ENCODE results near the gene DNAAF1.

The DNAAF1 gene

GRCh38 chr16:84124257-84125073 lies 20.6 kb upstream of the DNAAF1 start:
- DNase-seq, result no peak

DNA sequence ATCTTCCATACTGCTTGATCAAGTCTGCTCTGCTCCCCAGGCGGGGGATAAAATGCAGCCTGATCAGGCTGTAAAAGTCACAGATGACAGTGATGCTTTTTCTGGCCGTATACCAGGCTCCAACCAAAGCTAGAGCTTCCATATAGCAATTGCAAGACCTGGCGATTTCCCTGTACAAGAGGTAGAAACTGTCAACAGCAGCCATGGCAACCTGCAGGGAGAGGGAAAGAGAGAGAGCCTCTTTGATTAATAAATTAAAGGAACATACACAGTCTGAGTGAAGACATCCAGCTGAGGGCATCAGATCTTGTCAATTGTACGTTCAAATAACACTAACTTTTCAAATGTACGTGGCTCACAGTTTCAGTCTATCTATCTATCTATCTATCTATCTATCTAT lies 14.0 kb upstream of the DNAAF1 start:
- DNase-seq, result no peak

DNA sequence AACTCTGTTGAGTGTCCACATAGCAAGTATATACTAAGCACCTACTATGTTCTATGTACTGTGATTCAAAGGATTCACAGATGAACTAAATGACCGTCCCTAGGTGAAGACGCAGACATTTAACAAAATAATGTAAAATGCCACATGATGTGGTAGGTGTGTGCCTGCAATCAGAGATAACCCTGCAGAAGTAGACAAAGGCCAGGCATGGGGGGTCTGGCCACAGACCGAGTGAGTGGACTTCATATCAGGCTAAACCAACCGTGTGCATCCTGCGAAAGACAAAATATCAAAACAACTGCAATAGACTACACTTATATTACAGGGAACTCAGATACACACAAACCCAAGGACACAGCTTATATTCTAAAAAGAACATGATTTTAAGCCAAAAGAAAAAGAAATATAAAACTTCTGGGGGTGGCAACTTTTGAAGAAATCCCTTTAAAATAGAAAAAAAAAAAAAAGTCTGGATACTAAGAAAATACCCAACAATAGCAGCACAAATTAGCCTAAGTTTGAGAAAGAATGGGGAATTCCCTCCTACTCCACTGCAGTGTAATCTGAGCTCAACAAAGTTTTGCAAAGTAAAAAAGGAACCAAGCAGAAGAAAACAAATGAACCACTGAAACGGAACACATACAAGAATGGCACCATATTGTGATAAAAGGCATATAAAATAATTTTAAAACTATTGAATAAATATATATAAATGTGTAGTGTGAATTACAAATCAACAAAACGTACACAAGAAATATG lies 12.4 kb upstream of the DNAAF1 start:
- no peak for DNase-seq

- DNase-seq, result no peak
Measured at GRCh38 chr16:84136331-84137125, 8.6 kb upstream of the DNAAF1 start.

- no peak for DNase-seq
Measured at GRCh38 chr16:84137287-84137686, 7.8 kb upstream of the DNAAF1 start.

- no peak for DNase-seq
Measured at GRCh38 chr16:84137769-84138357, 7.2 kb upstream of the DNAAF1 start.

DNA sequence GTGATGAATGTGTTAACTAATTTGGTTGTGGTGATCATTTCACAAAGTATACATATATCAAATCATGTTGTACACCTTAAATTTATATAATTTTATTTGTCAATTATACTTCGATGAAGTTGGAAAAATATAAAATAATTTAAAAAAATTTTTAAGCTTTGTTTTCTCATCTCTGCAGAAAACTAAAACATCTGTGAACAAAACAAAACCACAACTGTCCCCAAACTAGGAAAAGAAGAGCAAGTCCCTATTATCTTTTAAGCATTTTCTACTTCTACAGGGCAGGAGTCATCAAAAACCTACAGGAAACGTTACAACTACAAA lies 6.6 kb upstream of the DNAAF1 start:
- DNase-seq, result no peak

DNA sequence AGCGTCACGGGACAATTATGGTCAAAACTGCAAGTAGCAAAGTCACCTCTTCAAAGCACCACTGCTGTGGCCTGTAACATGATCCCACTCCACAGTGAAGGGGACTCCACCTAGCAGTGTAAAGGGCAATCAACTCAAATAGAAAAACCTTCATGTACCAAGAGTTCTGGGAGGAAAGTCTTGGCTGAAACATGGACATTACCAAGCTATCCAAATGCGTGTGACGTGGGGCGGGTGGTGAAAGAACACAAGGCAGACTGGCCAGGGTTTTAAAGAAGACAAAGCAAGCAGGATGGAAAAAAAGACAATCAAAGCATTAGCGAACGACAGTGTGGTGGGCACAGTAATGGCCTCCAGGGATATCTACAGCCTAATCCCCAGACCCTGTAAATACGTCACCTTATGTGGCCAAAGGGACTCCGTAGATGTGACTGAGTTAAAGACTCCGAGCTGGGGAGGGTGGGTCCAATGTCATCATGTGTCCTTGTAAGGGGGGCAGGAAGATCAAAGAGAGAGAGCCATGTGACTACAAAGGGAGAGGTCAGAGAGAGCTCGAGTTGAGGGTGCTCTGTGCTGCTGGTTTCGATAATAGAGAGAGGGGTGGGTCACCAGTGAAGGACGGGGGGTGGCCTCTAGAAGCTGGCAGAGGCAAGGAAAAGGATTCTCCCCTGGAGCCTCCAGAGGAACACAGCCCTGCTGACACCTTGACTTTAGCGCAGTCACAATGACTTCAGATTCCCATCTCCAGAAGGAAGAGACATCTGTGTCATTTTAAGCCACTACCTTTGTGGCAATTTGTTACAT lies 6.1 kb upstream of the DNAAF1 start:
- peak; percentile 67 for DNase-seq

DNA sequence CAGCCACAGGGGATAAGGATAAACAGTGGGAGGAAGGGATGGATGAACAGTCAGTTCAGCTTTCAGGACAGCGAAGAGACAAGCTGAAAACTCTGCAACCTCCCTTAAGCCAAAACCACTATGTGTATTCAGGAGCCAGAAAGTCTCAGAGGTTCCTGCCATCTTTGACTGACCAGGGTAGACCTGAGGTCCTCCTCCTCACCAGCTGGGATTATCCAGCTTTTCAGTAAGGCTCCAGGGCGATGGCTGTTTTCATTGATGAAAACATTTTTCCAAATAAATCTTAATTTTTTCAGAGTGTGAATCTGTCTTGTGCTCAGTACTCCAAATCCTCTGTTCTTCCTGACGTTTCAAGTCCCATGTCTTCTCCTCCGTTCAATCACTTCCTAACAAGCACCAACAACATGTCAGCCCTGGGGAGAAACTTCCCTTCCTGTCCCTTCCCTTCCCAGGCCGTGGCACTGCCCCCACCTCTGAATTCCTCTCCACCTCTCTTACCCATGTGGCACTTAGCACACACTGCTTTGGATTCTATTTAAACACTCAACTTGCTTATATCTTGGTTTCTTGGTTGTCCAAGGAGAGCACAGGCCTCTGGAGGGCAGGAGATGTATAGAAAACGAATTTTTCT lies 5.4 kb upstream of the DNAAF1 start:
- DNase-seq, result no peak

DNA sequence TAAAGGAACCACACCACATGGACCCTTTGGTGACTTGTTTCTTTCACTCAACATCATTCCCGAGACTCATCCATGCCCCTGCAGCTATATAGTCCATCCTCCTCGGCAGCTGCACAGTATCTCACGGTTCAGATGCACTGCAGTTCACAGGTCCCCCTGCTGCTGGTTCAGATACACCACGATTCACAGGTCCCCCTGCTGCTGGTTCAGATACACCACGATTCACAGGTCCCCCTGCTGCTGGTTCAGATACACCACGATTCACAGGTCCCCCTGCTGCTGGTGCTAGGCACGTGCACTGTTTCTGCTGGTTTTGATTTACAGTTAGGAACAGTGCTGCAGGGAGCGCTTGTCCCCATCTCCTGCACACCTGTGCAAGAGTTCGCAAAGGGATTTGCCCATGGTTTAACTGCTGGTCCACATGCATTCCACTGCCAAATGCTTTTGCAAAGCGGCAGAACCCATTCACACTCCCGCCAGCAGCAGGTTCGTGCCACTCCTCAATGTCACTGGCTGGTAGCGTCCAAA lies 3.9 kb upstream of the DNAAF1 start:
- no peak for DNase-seq

DNA sequence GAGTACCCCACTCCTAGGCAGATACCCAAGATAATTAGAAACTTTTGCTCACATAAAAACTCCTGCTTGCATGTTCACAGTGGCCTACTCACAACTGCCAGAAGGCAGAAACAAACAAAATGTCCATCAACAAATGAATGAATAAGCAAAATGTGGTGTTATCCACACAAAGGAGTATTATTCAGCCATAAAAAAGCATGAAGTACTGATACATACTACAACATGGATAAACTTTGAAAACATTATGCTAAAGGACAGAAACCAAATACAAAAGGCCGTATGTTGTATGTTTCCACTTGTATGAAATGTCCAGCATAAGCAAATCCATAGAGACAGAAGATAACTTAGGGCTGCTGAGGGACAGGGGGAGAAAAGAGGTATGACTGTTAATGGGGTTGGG lies 2.0 kb upstream of the DNAAF1 start:
- no peak for DNase-seq

GRCh38 chr16:84143784-84144199 lies 1.3 kb upstream of the DNAAF1 start:
- no peak for DNase-seq

DNA sequence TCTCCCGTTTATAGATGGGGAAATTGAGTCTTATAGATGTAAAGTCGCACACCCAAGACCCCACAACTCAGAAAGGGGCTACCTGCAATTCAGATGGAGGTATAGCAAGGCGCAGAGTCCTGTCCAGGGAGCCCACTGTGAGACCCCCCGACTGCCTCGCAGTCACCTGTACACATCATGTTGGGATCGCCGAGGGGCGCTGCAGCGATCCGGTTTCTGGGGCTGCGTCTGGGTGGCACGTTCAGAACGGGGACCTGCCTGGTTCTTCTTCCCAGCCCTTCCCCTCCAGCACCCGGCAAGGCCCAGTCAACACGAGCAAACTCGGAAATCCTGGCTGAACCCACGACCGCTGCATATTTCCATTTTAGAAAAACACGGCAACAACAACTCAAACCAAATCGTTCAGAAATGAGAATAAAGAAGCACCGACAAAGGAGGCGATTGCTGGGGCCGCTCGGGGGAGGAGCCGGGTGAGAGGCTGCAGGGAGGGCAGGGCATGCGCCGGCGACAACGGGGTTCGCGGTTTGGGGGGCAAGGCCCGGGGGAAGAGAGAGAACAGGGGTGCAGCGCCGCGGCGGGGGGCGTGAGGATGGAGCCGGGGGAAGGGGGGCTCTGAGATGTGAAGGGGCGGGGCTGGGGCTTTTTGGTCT lies 774 bp upstream of the DNAAF1 start:
- no peak for DNase-seq

DNA sequence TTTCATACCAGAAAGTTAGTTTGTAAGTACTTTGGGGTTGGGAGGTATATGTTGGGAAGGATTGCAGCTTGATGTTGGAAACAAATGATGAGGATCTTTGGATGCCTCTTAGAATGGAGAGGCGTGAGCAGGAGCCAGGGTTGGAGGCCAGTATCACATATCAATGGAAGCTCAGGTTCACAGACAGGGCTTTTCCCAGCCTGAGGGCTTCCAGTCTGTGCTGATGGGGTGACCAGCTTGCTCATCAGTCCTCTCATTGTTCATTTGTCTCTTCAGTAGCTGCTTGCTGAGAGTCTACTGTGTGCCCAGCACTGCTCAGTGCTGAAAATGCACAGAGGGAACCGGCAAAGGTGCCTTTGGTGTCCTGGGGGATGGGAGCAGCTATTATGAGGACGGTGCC lies 5.8 kb downstream of the DNAAF1 start:
- no peak for DNase-seq

DNA sequence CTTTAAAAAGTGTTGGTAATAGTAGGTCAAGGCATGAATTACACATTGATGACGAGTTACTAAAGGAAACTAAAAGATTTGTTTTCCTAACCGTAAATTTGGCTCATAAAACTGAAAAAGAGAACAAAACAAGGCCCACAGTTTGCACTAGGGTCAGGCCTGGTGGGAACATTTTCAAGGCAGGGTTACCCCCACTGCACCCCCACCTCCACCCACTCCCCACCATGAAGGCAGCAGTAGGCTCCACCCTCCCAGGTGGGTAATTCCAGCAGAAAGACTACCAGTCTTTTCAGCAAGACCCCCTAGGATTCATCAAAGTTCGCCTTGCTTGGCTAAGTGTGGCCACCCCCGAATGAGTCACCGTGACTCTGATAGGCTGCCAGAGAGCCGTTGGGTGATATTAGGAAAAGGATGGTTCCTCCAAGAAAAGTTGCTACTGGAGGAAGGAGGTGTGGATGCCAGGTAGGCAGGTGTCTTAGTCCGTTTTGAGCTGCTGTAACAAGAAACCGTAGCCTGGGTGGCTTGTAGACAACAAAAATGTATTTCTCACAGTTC lies 8.6 kb downstream of the DNAAF1 start:
- no peak for DNase-seq

GRCh38 chr16:84155226-84155625 lies 10.1 kb downstream of the DNAAF1 start:
- DNase-seq, result no peak

DNA sequence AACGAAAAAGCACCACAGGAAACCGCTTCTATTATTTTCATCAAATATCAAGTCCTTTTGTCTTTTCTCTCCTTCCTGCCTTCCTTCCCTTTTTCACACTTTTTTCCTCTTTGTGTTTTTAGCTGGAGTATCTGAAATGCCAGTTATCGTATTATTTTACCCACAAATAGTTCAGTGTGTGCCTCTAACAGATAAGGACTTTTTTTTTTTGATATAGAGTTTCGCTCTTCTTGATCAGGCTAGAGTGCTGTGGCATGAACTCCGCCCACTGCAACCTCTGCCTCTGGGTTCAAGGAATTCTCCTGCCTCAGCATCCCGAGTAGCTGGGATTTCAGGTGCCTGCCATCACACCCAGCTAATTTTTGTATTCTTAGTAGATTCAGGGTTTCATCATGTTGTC lies 10.7 kb downstream of the DNAAF1 start:
- no peak for DNase-seq

- DNase-seq, result peak; percentile 9
Measured at GRCh38 chr16:84156342-84156784, 11.3 kb downstream of the DNAAF1 start.

GRCh38 chr16:84159007-84159406 lies 13.9 kb downstream of the DNAAF1 start:
- no peak for DNase-seq

- DNase-seq, result no peak
Measured at GRCh38 chr16:84159800-84160199, 14.7 kb downstream of the DNAAF1 start.

GRCh38 chr16:84161037-84161436 lies 15.9 kb downstream of the DNAAF1 start:
- DNase-seq, result no peak

Measured in NCI-H2029 (cell line).